H9 (cell line): ENCODE data around the gene ZMIZ2. TPM values are rescaled to one million over a fixed set of nuclear protein-coding genes. Genes with fewer than 3 reads are reported as not detected.

Source experiments
- DNase-seq: peaks from one replicate; pipeline ENCODE4 v3.0.0-alpha.2; 2017
- H2AFZ ChIP-seq: one replicate; pipeline ENCODE4 v1.6.1; 2013; ENCODE audit warnings: mild to moderate bottlenecking, low read length, control low read depth, moderate library complexity
- H2AK5ac ChIP-seq: 2 replicates; pipeline ENCODE4 v1.6.1; 2013; ENCODE audit warnings: low read length, control low read depth, mixed read lengths; ENCODE audit not compliant: insufficient read length
- H2BK120ac ChIP-seq: one replicate; pipeline ENCODE4 v1.6.1; 2013; ENCODE audit warnings: low read depth, mild to moderate bottlenecking, low read length, control low read depth, inconsistent platforms; ENCODE audit not compliant: poor library complexity, severe bottlenecking
- H2BK12ac ChIP-seq: 2 replicates; pipeline ENCODE4 v1.6.1; 2013; ENCODE audit warnings: low read length, control low read depth, mixed read lengths, low read depth; ENCODE audit not compliant: insufficient read length
- H2BK15ac ChIP-seq: 2 replicates; pipeline ENCODE4 v1.6.1; 2013; ENCODE audit warnings: low read depth, low read length, control low read depth
- H2BK20ac ChIP-seq: one replicate; pipeline ENCODE4 v1.6.1; 2013; ENCODE audit warnings: low read depth, mild to moderate bottlenecking, low read length, control low read depth, inconsistent platforms; ENCODE audit not compliant: poor library complexity, severe bottlenecking
- H2BK5ac ChIP-seq: 2 replicates; pipeline ENCODE4 v1.6.1; 2013; ENCODE audit warnings: low read length, control low read depth, mixed read lengths; ENCODE audit not compliant: insufficient read length
- H3K14ac ChIP-seq: 2 replicates; pipeline ENCODE4 v1.6.1; 2013; ENCODE audit warnings: low read length, control low read depth; ENCODE audit not compliant: insufficient read depth
- H3K18ac ChIP-seq: 2 replicates; pipeline ENCODE4 v1.6.1; 2013; ENCODE audit warnings: low read depth, mild to moderate bottlenecking, mixed read lengths, low read length, control low read depth; ENCODE audit not compliant: insufficient read length
- H3K23ac ChIP-seq: 2 replicates; pipeline ENCODE4 v1.6.1; 2013; ENCODE audit warnings: low read length, control low read depth, mixed read lengths, low read depth; ENCODE audit not compliant: insufficient read length
- H3K23me2 ChIP-seq: 2 replicates; pipeline ENCODE4 v1.6.1; 2013; ENCODE audit warnings: low read depth, mild to moderate bottlenecking, mixed read lengths, low read length, control low read depth; ENCODE audit not compliant: insufficient read length, poor library complexity, severe bottlenecking
- H3K27ac ChIP-seq: 2 replicates; pipeline ENCODE4 v1.5.1; 2013; ENCODE audit warnings: low read length, control low read depth, mixed read lengths, low read depth; ENCODE audit not compliant: insufficient read length
- H3K27me3 ChIP-seq: 2 replicates; pipeline ENCODE4 v1.6.1; 2013; ENCODE audit warnings: low read length, control low read depth, inconsistent platforms; ENCODE audit not compliant: insufficient read depth
- H3K4ac ChIP-seq: 2 replicates; pipeline ENCODE4 v1.6.1; 2013; ENCODE audit warnings: low read depth, mild to moderate bottlenecking, control low read depth, inconsistent platforms, low read length, moderate library complexity
- H3K4me1 ChIP-seq: 2 replicates; pipeline ENCODE4 v1.6.1; 2013; ENCODE audit warnings: low read length, control low read depth, inconsistent platforms; ENCODE audit not compliant: insufficient read depth
- H3K4me2 ChIP-seq: 2 replicates; pipeline ENCODE4 v1.6.1; 2013; ENCODE audit warnings: low read length, control low read depth, mixed read lengths; ENCODE audit not compliant: insufficient read length, insufficient read depth
- H3K56ac ChIP-seq: 2 replicates; pipeline ENCODE4 v1.6.1; 2013; ENCODE audit warnings: low read depth, mild to moderate bottlenecking, mixed read lengths, low read length, control low read depth; ENCODE audit not compliant: insufficient read length
- H3K79me1 ChIP-seq: 2 replicates; pipeline ENCODE4 v1.6.1; 2013; ENCODE audit warnings: low read depth, mild to moderate bottlenecking, moderate library complexity, low read length, control low read depth, inconsistent platforms; ENCODE audit not compliant: insufficient read depth, poor library complexity, severe bottlenecking
- H3K79me2 ChIP-seq: 2 replicates; pipeline ENCODE4 v1.6.1; 2013; ENCODE audit warnings: low read length, control low read depth, inconsistent platforms; ENCODE audit not compliant: insufficient read depth
- H3K9ac ChIP-seq: 2 replicates; pipeline ENCODE4 v1.6.1; 2013; ENCODE audit warnings: low read length, control low read depth, mixed read lengths; ENCODE audit not compliant: insufficient read length; ENCODE audit errors: extremely low read depth
- H3K9me3 ChIP-seq: one replicate; pipeline ENCODE4 v1.6.1; 2013; ENCODE audit warnings: low read depth, low read length, inconsistent platforms; ENCODE audit not compliant: control insufficient read depth
- H3T11ph ChIP-seq: one replicate; pipeline ENCODE4 v1.6.1; 2013; ENCODE audit warnings: mild to moderate bottlenecking, low read length, control low read depth, inconsistent platforms
- H4K20me1 ChIP-seq: one replicate; pipeline ENCODE4 v1.6.1; 2013; ENCODE audit not compliant: control insufficient read depth, insufficient read length, insufficient read depth
- H4K5ac ChIP-seq: 2 replicates; pipeline ENCODE4 v1.6.1; 2013; ENCODE audit warnings: low read depth, mild to moderate bottlenecking, mixed read lengths, low read length, control low read depth; ENCODE audit not compliant: insufficient read length
- H4K8ac ChIP-seq: replicated peaks from 2 replicates; pipeline ENCODE4 v1.6.1; 2013; ENCODE audit warnings: low read length, control low read depth, mixed read lengths, low read depth; ENCODE audit not compliant: insufficient read length
- H4K91ac ChIP-seq: 2 replicates; pipeline ENCODE4 v1.6.1; 2013; ENCODE audit warnings: low read depth, mild to moderate bottlenecking, moderate library complexity, mixed read lengths, low read length, control low read depth; ENCODE audit not compliant: insufficient read length
- H3K27ac Mint-ChIP-seq, 3 experiments: 2 replicates in 2 of 3; 3 replicates in 1 of 3; pipeline ENCODE4 v1.8.0; 2020 to 2021; ENCODE audit warnings: mixed read lengths in 3 of 3, mild to moderate bottlenecking in 1 of 3, moderate library complexity in 1 of 3
- H3K27me3 Mint-ChIP-seq: 2 replicates; pipeline ENCODE4 v1.8.0; 2021; ENCODE audit warnings: low read depth, mild to moderate bottlenecking, moderate library complexity, mixed read lengths
- H3K36me3 Mint-ChIP-seq, 3 experiments: 2 replicates in 2 of 3; 3 replicates in 1 of 3; pipeline ENCODE4 v1.8.0; 2020 to 2021; ENCODE audit warnings: low read depth in 3 of 3, mixed read lengths in 3 of 3; ENCODE audit not compliant: insufficient read depth in 1 of 3
- H3K4me1 Mint-ChIP-seq, 2 experiments: 2 replicates each; pipeline ENCODE4 v1.8.0; 2020; ENCODE audit warnings: mixed read lengths in 2 of 2
- H3K4me3 Mint-ChIP-seq, 2 experiments: 2 replicates in 1 of 2; 3 replicates in 1 of 2; pipeline ENCODE4 v1.8.0; 2020 to 2021; ENCODE audit warnings: mild to moderate bottlenecking in 2 of 2, mixed read lengths in 2 of 2, moderate library complexity in 1 of 2
- H3K9me3 Mint-ChIP-seq, 2 experiments: 2 replicates in 1 of 2; 3 replicates in 1 of 2; pipeline ENCODE4 v1.8.0; 2020; ENCODE audit warnings: mild to moderate bottlenecking in 2 of 2, mixed read lengths in 2 of 2, moderate library complexity in 1 of 2
- CTCF ChIP-seq: fragments of 200-600 bp; sonication (generic); conservative IDR thresholded peaks from 3 replicates; pipeline ENCODE4 v1.8.0; 2021; ENCODE audit warnings: antibody characterized with exemption, mild to moderate bottlenecking
- WGBS: extraction: QIAGEN DNeasy Blood & Tissue Kit; methylation state at CpG from one replicate; pipeline ENCODE4 v1.1.7; 2013; ENCODE audit warnings: missing lambda C conversion rate, low lambda C conversion rate, mixed read lengths; ENCODE audit not compliant: insufficient read length; ENCODE audit errors: extremely low coverage; 5-methylcytosine and 5-hydroxymethylcytosine counted together
- total RNA-seq: library from RNA; stranded (reverse); gene quantifications from 2 replicates; pipeline ENCODE4 v1.2.1, GENCODE V29; 2021

The ZMIZ2 gene
- total RNA-seq, 1 experiment from 2014 or later, result 72.9 TPM

GRCh38 chr7:44755698-44756627 is 7.3 kb downstream of the ZMIZ2 start:
- no peak overlapping the region for H3K23ac ChIP-seq
- H2BK5ac ChIP-seq, result no peak overlapping the region
- H3K4me1 ChIP-seq, result no peaks in the 10 kb centered on the region
- no peak for DNase-seq
- no peaks in the 10 kb centered on the region for H3K27me3 ChIP-seq
- Mint-ChIP-seq H3K36me3 (peaks cover 5 to 31% (median 25%) of the 10 kb centered on the region in 3 experiments; a peak in 6 of 7 replicates), H3K27me3 (no peaks in the 10 kb centered on the region), H3K4me1 (peaks cover 6% of the 10 kb centered on the region in 2 experiments; a peak in 2 of 4 replicates), H3K4me3 (no peak overlapping the region), H3K9me3 (no peaks in the 10 kb centered on the region), H3K27ac (peak overlapping the region in 1 of 3 experiments; percentile 28; a peak in 1 of 7 replicates)
- H3K79me1 ChIP-seq, result no peaks in the 10 kb centered on the region
- no peak overlapping the region for H3K27ac ChIP-seq
- H2BK120ac ChIP-seq, result no peak overlapping the region
- no peak overlapping the region for H2AFZ ChIP-seq
- H3K4me2 ChIP-seq, result no peak overlapping the region
- H4K91ac ChIP-seq, result no peak overlapping the region
- H3K4ac ChIP-seq, result no peak overlapping the region
- H3K23me2 ChIP-seq, result no peaks in the 10 kb centered on the region
- no peak overlapping the region for H2BK15ac ChIP-seq
- H3K14ac ChIP-seq, result peak overlapping the region; percentile 16; the same call in 1 of the 2 replicates
- H2BK12ac ChIP-seq, result no peak overlapping the region
- H2AK5ac ChIP-seq, result no peak overlapping the region
- H3K18ac ChIP-seq, result no peak overlapping the region
- H3K9ac ChIP-seq, result no peak overlapping the region
- no peak overlapping the region for H3K56ac ChIP-seq
- no peak overlapping the region for H3T11ph ChIP-seq
- no peak for TF ChIP-seq CTCF
- WGBS, result no CpG with 5 or more reads among the region's 17 CpGs
- no peak overlapping the region for H4K5ac ChIP-seq
- H2BK20ac ChIP-seq, result no peak overlapping the region
- no peaks in the 10 kb centered on the region for H4K20me1 ChIP-seq
- no peaks in the 10 kb centered on the region for H3K9me3 ChIP-seq
- H4K8ac ChIP-seq, result no peak overlapping the region
- H3K79me2 ChIP-seq, result no peaks in the 10 kb centered on the region; the same call in 1 of the 2 replicates
